Cortex of kidney (tissue), 1 donor: ENCODE results near the gene DMWD.

Source experiments
- DNase-seq: peaks from one replicate; lab custom pipeline; 2025; lab: John Stamatoyannopoulos, UW

Gene DMWD

DNA sequence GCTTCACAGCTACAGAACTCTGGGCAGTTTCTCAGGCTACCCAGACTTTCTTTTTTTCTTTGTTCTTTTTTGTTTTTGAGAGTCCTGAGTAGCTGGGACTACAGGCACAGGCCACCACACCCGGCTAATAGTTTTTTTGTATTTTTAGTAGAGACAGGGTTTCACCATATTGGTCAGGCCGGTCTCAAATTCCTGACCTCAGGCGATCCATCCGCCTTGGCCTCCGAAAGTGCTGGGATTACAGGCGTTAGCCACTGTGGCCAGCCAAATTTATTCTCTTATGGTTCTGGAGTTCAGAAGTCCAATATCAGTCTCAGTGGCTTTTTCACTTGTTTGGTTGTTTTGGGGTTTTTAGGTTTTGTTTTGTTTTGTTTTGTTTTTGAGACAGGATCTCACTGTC lies 47.0 kb downstream of the DMWD start:
- no peak for DNase-seq

DNA sequence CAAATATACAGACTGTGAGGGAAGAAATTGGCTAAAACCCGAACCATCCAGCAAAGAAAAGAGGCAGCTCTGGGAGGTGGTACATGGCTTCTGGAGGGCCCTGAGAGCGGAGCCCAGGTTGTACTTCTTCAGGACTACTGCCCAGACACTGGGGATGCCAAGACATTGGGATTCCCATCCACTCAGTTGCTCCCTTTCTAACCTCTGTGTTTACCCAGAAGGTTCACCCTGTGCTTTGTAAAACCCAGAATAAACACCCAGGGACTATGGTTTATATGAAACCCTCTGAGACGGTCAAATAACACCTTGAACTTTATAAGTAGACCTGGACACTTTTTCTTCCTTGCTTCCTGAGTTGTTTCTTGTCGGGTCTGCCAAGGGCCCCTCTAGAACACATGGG lies 49.7 kb downstream of the DMWD start:
- DNase-seq = no peak

DNA sequence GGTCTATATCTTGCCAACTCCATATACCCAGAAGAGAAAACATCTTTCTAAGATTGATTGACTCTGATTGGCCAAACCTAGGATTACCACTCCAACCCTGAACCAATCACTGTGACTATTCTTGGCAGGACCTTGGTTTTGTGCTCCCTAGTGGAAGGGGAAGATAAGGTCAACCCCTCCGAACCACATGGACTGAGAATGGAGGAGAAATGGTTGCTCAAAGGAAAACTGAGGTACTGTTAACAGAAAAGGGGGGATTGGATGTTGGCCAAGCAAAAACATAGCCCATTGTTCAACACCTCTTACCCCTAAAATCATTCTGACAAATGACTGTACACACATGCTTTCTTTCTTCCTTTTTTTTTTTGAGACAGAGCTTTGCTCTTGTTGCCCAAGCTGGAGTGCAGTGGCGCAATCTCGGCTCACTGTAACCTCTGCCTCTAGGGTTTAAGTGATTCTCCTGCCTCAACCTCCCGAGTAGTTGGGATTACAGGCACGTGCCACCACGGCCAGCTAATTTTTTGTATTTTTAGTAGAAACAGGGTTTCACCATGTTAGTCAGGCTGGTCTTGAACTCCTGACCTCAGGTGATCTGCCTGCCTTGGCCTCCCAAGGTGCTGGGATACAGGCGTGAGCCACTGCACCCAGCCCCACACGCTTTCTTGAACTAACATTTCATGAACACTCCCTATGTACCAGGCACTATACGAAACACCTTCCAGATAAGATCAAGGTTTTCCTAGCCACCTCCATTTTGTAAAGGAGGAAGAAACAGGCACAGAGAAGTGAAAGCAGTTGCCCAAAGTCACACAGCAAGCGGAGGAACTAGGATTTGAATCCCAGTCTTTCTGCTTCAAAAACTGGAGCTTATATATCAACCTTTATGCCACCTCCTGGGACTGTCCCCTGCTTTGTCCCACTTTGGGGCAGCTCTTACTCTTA lies 52.9 kb downstream of the DMWD start:
- no peak for DNase-seq

DNA sequence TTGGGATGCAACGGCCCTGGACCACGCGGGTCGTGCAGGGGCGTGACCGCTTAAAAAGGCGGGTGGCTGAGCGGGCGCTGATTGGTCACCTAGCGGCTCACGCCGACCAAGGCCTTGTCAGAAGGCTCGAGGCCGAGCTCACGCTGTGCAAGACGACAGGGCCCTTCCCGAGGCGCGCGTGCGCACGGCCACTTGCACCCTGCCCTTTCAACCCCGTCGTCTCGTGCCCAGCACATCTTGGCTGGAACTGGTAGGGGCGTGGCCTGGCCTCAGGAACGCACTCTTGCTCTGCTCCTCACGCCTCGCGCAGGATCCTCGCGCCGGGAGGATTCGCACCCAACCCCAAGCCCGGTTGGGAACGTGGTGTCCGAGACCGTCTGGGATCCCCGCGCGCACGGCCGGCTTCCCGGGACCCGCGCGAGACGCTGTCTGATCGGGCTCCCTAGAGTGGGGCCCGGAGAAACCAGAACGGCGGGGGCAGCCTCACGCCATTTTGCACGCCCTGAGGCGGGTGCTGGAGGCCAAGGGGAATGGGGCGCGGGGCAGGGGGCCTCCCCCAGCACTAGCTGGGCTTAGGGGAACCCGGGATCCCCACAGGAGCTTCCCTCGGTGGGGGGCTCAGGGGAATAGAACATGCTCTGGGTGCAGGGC lies 59.4 kb downstream of the DMWD start, which contains the start of gene MEIOSIN:
MEIOSIN (plus strand) TSS at position 280 of the 651 bp plus-strand sequence. CDS start 1,938 bp downstream, outside the sequence.
- DNase-seq = no peak
